CD14-positive monocyte (primary cell): ENCODE measurements around the gene COG6. TPM values are rescaled to one million over a fixed set of nuclear protein-coding genes. Genes with fewer than 3 reads are reported as not detected.
A peak's percentile ranks its signal among the peaks of the same experiment; 100 is the strongest.

Source experiments
- DNase-seq, 3 donors: peaks; one replicate each; pipeline ENCODE4 v3.0.0-alpha.2; 2011 to 2022
- H2AFZ ChIP-seq: 2 replicates; pipeline ENCODE4 v1.6.0; 2012; ENCODE audit warnings: mild to moderate bottlenecking, low read depth, low read length, inconsistent platforms; ENCODE audit not compliant: insufficient read depth, poor library complexity, severe bottlenecking
- H3K27ac ChIP-seq, 2 donors: 1 replicate in 1 of 2; 2 replicates in 1 of 2; pipeline ENCODE4 v1.5.1; 2012 to 2013; ENCODE audit warnings: low read length in 2 of 2, control low read depth in 1 of 2, inconsistent platforms in 1 of 2, low read depth in 1 of 2, mild to moderate bottlenecking in 1 of 2
- H3K27me3 ChIP-seq, 2 donors: one replicate each; pipeline versions ENCODE4 v1.6.0 to v1.6.1; 2011 to 2013; ENCODE audit warnings: low read length in 2 of 2; ENCODE audit not compliant: control insufficient read depth in 2 of 2, insufficient read depth in 2 of 2
- H3K36me3 ChIP-seq, 2 donors: replicated peaks in 1 of 2; 1 replicate in 1 of 2; 2 replicates in 1 of 2; pipeline versions ENCODE4 v1.5.1 to v1.6.1; 2012 to 2013; ENCODE audit warnings: low read length in 2 of 2, control low read depth in 1 of 2, inconsistent platforms in 1 of 2, mild to moderate bottlenecking in 1 of 2; ENCODE audit not compliant: insufficient read depth in 2 of 2, control insufficient read depth in 1 of 2
- H3K4me1 ChIP-seq, 2 donors: 1 replicate in 1 of 2; 2 replicates in 1 of 2; pipeline versions ENCODE4 v1.5.1 to v1.6.1; 2012 to 2013; ENCODE audit warnings: low read length in 2 of 2, control low read depth in 1 of 2, inconsistent platforms in 1 of 2, mild to moderate bottlenecking in 1 of 2, moderate library complexity in 1 of 2; ENCODE audit not compliant: insufficient read depth in 2 of 2, control insufficient read depth in 1 of 2
- H3K4me2 ChIP-seq: replicated peaks from 2 replicates; pipeline ENCODE3; 2012; ENCODE audit warnings: low read length, moderate library complexity, mild to moderate bottlenecking; ENCODE audit not compliant: poor library complexity, severe bottlenecking; ENCODE audit errors: extremely low read depth
- H3K4me3 ChIP-seq, 3 experiments: fragments of 200-600 bp in 1 of 3; sonication (generic) in 1 of 3; replicated peaks in 1 of 3; 1 replicate in 2 of 3; 2 replicates in 1 of 3; pipeline ENCODE4 v1.5.1; 2011 to 2013; ENCODE audit warnings: low read length in 3 of 3, mild to moderate bottlenecking in 3 of 3, control low read depth in 2 of 3, low read depth in 2 of 3, inconsistent platforms in 1 of 3, moderate library complexity in 1 of 3
- H3K79me2 ChIP-seq: 2 replicates; pipeline ENCODE4 v1.6.0; 2012; ENCODE audit warnings: mild to moderate bottlenecking, control low read depth, inconsistent platforms, low read length, moderate library complexity; ENCODE audit not compliant: insufficient read depth
- H3K9ac ChIP-seq: 2 replicates; pipeline ENCODE4 v1.6.0; 2017; ENCODE audit warnings: low read length, mild to moderate bottlenecking; ENCODE audit not compliant: insufficient read depth, poor library complexity, severe bottlenecking
- H3K9me3 ChIP-seq, 2 donors: replicated peaks in 1 of 2; 1 replicate in 1 of 2; 2 replicates in 1 of 2; pipeline versions ENCODE4 v1.5.1 to v1.6.1; 2012 to 2013; ENCODE audit warnings: low read length in 2 of 2, control low read depth in 1 of 2; ENCODE audit not compliant: control insufficient read depth in 1 of 2, insufficient read depth in 1 of 2
- H4K20me1 ChIP-seq: 2 replicates; pipeline ENCODE4 v1.6.0; 2012; ENCODE audit warnings: mild to moderate bottlenecking, low read length, control low read depth, moderate library complexity; ENCODE audit not compliant: insufficient read depth
- H3K27ac Mint-ChIP-seq, 7 donors: one replicate each; pipeline ENCODE4 v1.8.0; 2020; ENCODE audit warnings: mild to moderate bottlenecking in 7 of 7, mixed read lengths in 7 of 7, moderate library complexity in 6 of 7, inconsistent platforms in 2 of 7
- H3K27me3 Mint-ChIP-seq, 3 donors: one replicate each; pipeline ENCODE4 v1.8.0; 2021 to 2022; ENCODE audit warnings: low read depth in 3 of 3, mild to moderate bottlenecking in 3 of 3, mixed read lengths in 3 of 3, moderate library complexity in 3 of 3, inconsistent platforms in 1 of 3
- H3K36me3 Mint-ChIP-seq, 2 donors: one replicate each; pipeline ENCODE4 v1.8.0; 2020; ENCODE audit warnings: mixed read lengths in 2 of 2, inconsistent platforms in 1 of 2, mild to moderate bottlenecking in 1 of 2
- H3K4me1 Mint-ChIP-seq: one replicate; pipeline ENCODE4 v1.8.0; 2020; ENCODE audit warnings: mild to moderate bottlenecking, mixed read lengths
- H3K4me3 Mint-ChIP-seq, 2 donors: one replicate each; pipeline ENCODE4 v1.8.0; 2020; ENCODE audit warnings: mild to moderate bottlenecking in 2 of 2, mixed read lengths in 2 of 2, moderate library complexity in 1 of 2
- H3K9me3 Mint-ChIP-seq, 7 donors: one replicate each; pipeline ENCODE4 v1.8.0; 2020 to 2022; ENCODE audit warnings: mixed read lengths in 7 of 7, mild to moderate bottlenecking in 6 of 7, moderate library complexity in 6 of 7, inconsistent platforms in 2 of 7
- CTCF ChIP-seq: fragments of 200-600 bp; IDR thresholded peaks from one replicate; pipeline ENCODE4 v1.8.0; 2022; ENCODE audit warnings: antibody characterized with exemption, mild to moderate bottlenecking
- WGBS: methylation state at CpG from one replicate; pipeline ENCODE4 v1.1.5; 2013; ENCODE audit warnings: missing lambda C conversion rate; ENCODE audit not compliant: insufficient coverage; 5-methylcytosine and 5-hydroxymethylcytosine counted together
- intact Hi-C, 2 donors: fragments of 100-400 bp; cut with micrococcal nuclease; formaldehyde crosslinking; loops; one replicate each; pipeline versions ENCODE4 v1.15.0 to v1.15.1; 2023
- polyA plus RNA-seq, 3 donors: library from polyadenylated mRNA; depleted of rRNA in 1 of 3; unstranded in 2 of 3; stranded (reverse) in 1 of 3; fragments of 300-500 nt in 2 of 3; fragments of >200 nt in 1 of 3; fragmentation: Illumina TruSeq in 2 of 3; gene quantifications; 1 replicate in 2 of 3; 2 replicates in 1 of 3; pipeline ENCODE4 v1.2.3, GENCODE V29; 2012 to 2021

The COG6 gene
- polyA plus RNA-seq, 3 donors: 3.9 to 11.0 (median 8.4) TPM

- peaks cover 0 to 5% (median 0%) of the 10 kb centered on the region in 7 donors for H3K9me3 Mint-ChIP-seq
- no CpG with 5 or more reads among the region's 4 CpGs for WGBS
- no peak for DNase-seq
- Histone ChIP-seq H3K9ac (no peak overlapping the region), H3K79me2 (no peaks in the 10 kb centered on the region), H2AFZ (no peak overlapping the region), H4K20me1 (no peaks in the 10 kb centered on the region), H3K9me3 (no peaks in the 10 kb centered on the region), H3K4me3 (no peak overlapping the region), H3K36me3 (no peaks in the 10 kb centered on the region), H3K4me1 (peaks cover 0 to 2% of the 10 kb centered on the region in 2 donors), H3K4me2 (no peak overlapping the region), H3K27me3 (no peaks in the 10 kb centered on the region), H3K27ac (no peak overlapping the region)
- peaks cover 3% of the 10 kb centered on the region for H3K4me1 Mint-ChIP-seq
- no peak overlapping the region for H3K4me3 Mint-ChIP-seq
- TF ChIP-seq CTCF: no peak
- intact Hi-C loops: no loop called here
- H3K27me3 Mint-ChIP-seq: peaks cover 2 to 5% (median 2%) of the 10 kb centered on the region in 3 donors
- no peaks in the 10 kb centered on the region for H3K36me3 Mint-ChIP-seq
- no peak overlapping the region for H3K27ac Mint-ChIP-seq
Observed at GRCh38 chr13:39646122-39646521, 9.3 kb upstream of the COG6 start.

GRCh38 chr13:39655041-39655568 is 357 bp upstream of the COG6 start:
- H3K9ac ChIP-seq: peak overlapping the region; percentile 84

More at GRCh38 chr13:39655041-39655568, 357 bp upstream of the COG6 start:
- no peaks in the 10 kb centered on the region for H3K27me3 ChIP-seq
- H3K79me2 ChIP-seq: peaks cover 11% of the 10 kb centered on the region
- no peak for DNase-seq
- peaks cover under 1 to 2% of the 10 kb centered on the region in 2 donors for H3K36me3 ChIP-seq
- peaks cover under 1 to 8% of the 10 kb centered on the region in 2 donors for H3K36me3 Mint-ChIP-seq
- H3K4me3 ChIP-seq: peak overlapping the region; percentile 84 to 96 (median 90)
- peaks cover under 1 to 6% (median 1%) of the 10 kb centered on the region in 3 donors for H3K27me3 Mint-ChIP-seq
- peak overlapping the region; percentile 95 to 97 for H3K4me3 Mint-ChIP-seq
- intact Hi-C loops: no loop called here
- H3K27ac ChIP-seq: peak overlapping the region in 1 of 2 donors; percentile 74
- H3K4me1 ChIP-seq: peaks cover 8 to 14% of the 10 kb centered on the region in 2 donors
- peaks cover 0 to 3% (median 0%) of the 10 kb centered on the region in 7 donors for H3K9me3 Mint-ChIP-seq
- peak overlapping the region; percentile 100 for H2AFZ ChIP-seq
- peak overlapping the region in 6 of 7 donors; percentile 0 to 94 (median 86) for H3K27ac Mint-ChIP-seq
- H4K20me1 ChIP-seq: no peaks in the 10 kb centered on the region
- H3K9me3 ChIP-seq: no peaks in the 10 kb centered on the region
- peak overlapping the region; percentile 93 for H3K4me2 ChIP-seq
- no peak for TF ChIP-seq CTCF
- H3K4me1 Mint-ChIP-seq: peaks cover 25% of the 10 kb centered on the region
- WGBS: 0% methylated on average over 2 of the region's 2 CpGs
